Pancreas (tissue), 10 donors: ENCODE measurements around the gene TRAPPC2L. TPM values are rescaled to one million over a fixed set of nuclear protein-coding genes. Genes with fewer than 3 reads are reported as not detected.

Source experiments
- ATAC-seq, 4 donors: fragments of 200-7000 bp; cut with Tn5 transposase; one replicate each; pipeline versions ENCODE4 v1.8.0 to v1.9.1; 2020; ENCODE audit warnings: mild to moderate bottlenecking in 4 of 4, moderate library complexity in 4 of 4
- DNase-seq, 6 donors: peaks; one replicate each; pipeline ENCODE4 v3.0.0-alpha.2; 2020
- FAIRE-seq: peaks from 2 replicates; lab custom pipeline; 2012; peaks lifted over from hg19 to GRCh38; lab: Jason Lieb, UNC
- H3K27ac ChIP-seq, 4 donors: fragments of 200-600 bp; sonication (generic); 1 replicate in 3 of 4; 2 replicates in 1 of 4; pipeline versions ENCODE4 v1.5.0 to v1.8.0; 2020
- H3K27me3 ChIP-seq, 4 donors: fragments of 200-600 bp; one replicate each; pipeline ENCODE4 v1.8.0; 2021
- H3K36me3 ChIP-seq, 3 donors: fragments of 200-600 bp; sonication (generic) in 1 of 3; one replicate each; pipeline versions ENCODE4 v1.5.0 to v1.8.0; 2020 to 2021
- H3K4me1 ChIP-seq, 3 donors: fragments of 200-600 bp; one replicate each; pipeline ENCODE4 v1.8.0; 2021
- H3K4me3 ChIP-seq, 4 donors: fragments of 200-600 bp; sonication (generic) in 2 of 4; one replicate each; pipeline versions ENCODE4 v1.5.0 to v1.8.0; 2020 to 2021
- H3K9me3 ChIP-seq, 4 donors: fragments of 200-600 bp; one replicate each; pipeline ENCODE4 v1.8.0; 2021
- WGBS, 2 donors: extraction: QIAGEN DNeasy Blood & Tissue Kit; methylation state at CpG; one replicate each; pipeline ENCODE4 v1.1.7; 2013; 5-methylcytosine and 5-hydroxymethylcytosine counted together
- intact Hi-C, 3 donors: fragments of 100-400 bp; cut with DNase I; formaldehyde crosslinking; loops; one replicate each; pipeline versions ENCODE4 v1.11.1 to v1.14.2; 2022
- polyA plus RNA-seq, 2 donors: library from polyadenylated mRNA; stranded (reverse); fragments of 200-250 nt; gene quantifications; one replicate each; pipeline ENCODE4 v1.2.3, GENCODE V29; 2013
- total RNA-seq, 6 donors: library from RNA; stranded (reverse); fragmentation: NEBNext Ultra II Directional in 4 of 6; extraction: Animal tissue kit (Norgen Biotek cat#: 25700) in 4 of 6; gene quantifications; one replicate each; pipeline versions ENCODE4 v1.2.1 to v1.2.4, GENCODE V29; 2021 to 2023
- TF ChIP-seq, protein P1 (sequence below), 4 donors: fragments of 200-600 bp; sonication (generic) in 3 of 4; IDR thresholded peaks; one replicate each; pipeline versions ENCODE4 v1.5.0 to v1.8.0; 2021; ENCODE audit warnings: antibody characterized with exemption in 4 of 4
- donor health status: healthy with polysubstance abuse.
- donor health status: DM: no; HTN: no; CAD: no; lungs with moderate emphysema.
- donor health status: DM: no; HTN: no; CAD: no.
- donor health status: control.
- donor health status: control.
- donor health status: Bipolar disorder and iron deficiency.
- donor health status: DM: yes; HTN: yes; CAD: no.
- donor health status: DM: no; HTN: no; CAD: no.
- donor health status: DM: no; HTN: no; CAD: no.
- donor health status: DM: yes; HTN: yes; CAD: no.

The TRAPPC2L gene
- total and polyA plus RNA-seq, 8 donors = 16.0 to 55.2 (median 27.4) TPM

DNA sequence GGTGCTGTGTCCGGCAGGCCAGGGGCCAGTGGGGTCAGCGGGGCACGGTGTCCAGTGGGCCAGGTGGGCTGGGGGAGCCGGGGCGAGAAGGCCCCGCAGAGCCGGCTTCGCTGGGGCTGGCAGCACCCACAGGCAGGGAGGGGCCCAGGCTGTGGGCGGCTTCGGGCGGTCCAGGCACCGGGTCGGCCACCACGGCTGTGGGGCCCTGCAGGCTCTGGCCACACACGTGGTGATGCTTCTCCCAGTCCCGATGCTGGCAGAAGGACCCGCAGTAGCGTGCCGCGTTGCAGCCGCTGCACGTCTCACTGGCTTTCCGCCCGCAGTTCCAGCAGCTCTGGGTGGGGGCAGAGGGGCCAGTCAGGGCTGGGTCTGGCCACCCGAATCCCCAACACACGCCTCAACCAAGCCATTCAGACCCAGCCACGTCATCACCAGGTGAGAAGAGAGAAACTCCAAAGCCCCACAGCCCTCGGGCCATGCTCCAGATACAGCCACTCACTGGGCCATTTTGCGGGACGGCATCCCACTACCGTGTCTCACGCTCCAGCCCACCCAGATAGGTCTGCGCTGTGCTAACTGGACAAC lies 20.1 kb downstream of the TRAPPC2L start:
- TF ChIP-seq, protein P1, sequence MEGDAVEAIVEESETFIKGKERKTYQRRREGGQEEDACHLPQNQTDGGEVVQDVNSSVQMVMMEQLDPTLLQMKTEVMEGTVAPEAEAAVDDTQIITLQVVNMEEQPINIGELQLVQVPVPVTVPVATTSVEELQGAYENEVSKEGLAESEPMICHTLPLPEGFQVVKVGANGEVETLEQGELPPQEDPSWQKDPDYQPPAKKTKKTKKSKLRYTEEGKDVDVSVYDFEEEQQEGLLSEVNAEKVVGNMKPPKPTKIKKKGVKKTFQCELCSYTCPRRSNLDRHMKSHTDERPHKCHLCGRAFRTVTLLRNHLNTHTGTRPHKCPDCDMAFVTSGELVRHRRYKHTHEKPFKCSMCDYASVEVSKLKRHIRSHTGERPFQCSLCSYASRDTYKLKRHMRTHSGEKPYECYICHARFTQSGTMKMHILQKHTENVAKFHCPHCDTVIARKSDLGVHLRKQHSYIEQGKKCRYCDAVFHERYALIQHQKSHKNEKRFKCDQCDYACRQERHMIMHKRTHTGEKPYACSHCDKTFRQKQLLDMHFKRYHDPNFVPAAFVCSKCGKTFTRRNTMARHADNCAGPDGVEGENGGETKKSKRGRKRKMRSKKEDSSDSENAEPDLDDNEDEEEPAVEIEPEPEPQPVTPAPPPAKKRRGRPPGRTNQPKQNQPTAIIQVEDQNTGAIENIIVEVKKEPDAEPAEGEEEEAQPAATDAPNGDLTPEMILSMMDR (IDR thresholded peaks at IDR 0.05) = no peak
- 91 to 93% methylated on average over 32 to 33 of the region's 33 CpGs for WGBS, 2 donors
- Histone ChIP-seq H3K27me3 (no peaks in the 10 kb centered on the region), H3K27ac (no peak overlapping the region), H3K4me3 (no peak overlapping the region), H3K36me3 (no peaks in the 10 kb centered on the region), H3K9me3 (no peaks in the 10 kb centered on the region), H3K4me1 (no peaks in the 10 kb centered on the region)
- DNase-seq (no peak), ATAC-seq (no peak), FAIRE-seq (no peak)
- intact Hi-C loops = no loop called here

DNA sequence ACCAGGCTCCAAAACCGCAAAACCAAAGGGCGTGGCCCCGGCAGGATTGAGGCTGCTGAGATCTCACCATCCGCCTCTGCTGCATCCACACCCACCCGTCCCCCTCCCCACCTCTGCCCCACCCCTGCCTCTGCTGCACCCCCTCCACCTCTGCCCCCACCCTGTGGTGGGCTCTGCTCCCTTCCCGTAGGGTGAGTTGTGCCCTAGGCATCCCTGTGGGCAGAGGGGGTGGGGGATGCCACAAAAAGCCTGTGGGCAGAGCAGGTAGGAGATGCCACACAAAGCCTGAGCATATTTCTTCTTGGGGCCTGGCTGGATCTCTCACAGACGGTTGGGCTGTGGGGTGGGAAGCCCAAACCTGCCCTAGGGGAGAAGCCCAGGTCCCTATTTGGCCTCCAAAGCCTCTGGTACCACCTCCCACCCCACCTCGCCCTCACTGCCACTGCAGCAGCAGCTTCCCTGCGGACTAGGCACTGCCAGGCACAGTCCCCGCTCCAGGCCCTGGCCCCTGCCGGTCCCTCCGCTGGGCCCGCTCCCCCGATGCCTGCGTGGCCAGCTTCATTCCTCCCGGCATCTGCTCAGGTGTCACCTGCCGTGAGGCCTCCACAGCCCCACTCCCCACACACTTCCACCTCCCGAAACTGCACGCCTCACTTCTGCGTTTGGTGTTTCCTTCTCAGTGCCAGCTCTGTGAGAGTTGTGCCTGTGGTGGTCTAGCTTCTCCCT lies 20.8 kb downstream of the TRAPPC2L start:
- Histone ChIP-seq H3K27ac (no peak overlapping the region), H3K4me1 (no peaks in the 10 kb centered on the region), H3K9me3 (no peaks in the 10 kb centered on the region), H3K4me3 (no peak overlapping the region), H3K27me3 (no peaks in the 10 kb centered on the region), H3K36me3 (peaks cover 0 to 3% (median 0%) of the 10 kb centered on the region in 3 donors)
- ATAC-seq (no peak), DNase-seq (no peak), FAIRE-seq (no peak)
- TF ChIP-seq, protein P1 (IDR thresholded peaks at IDR 0.05) = no peak
- intact Hi-C loops = no loop called here
- WGBS, 2 donors = 88 to 90% methylated on average over 20 of the region's 20 CpGs

DNA sequence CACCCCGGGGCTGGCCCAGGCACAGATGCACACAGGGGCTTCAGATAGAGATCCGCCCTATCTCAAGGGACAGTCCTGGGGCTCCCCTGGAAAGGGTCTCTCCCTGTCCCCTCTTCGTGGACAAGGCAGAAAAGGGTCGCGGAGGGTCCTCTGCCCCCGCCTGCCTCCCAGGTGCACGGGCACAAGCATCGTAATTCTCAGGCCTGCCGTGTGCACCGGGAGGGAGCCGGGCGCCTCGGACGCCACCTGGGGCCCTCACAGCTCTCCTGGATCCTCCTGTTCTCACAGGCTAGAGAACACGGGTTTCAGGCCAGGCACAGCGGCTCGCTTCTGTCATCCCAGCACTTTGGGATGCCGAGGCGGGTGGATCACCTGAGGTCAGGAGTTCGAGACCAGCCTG lies 21.4 kb downstream of the TRAPPC2L start:
- peaks cover 0 to 9% (median 0%) of the 10 kb centered on the region in 3 donors for H3K36me3 ChIP-seq
- TF ChIP-seq, protein P1 (IDR thresholded peaks at IDR 0.05) = no peak
- H3K9me3 ChIP-seq = no peaks in the 10 kb centered on the region
- H3K27ac ChIP-seq = no peak overlapping the region
- no peak overlapping the region for H3K4me3 ChIP-seq
- intact Hi-C loops = no loop called here
- H3K4me1 ChIP-seq = no peaks in the 10 kb centered on the region
- no peaks in the 10 kb centered on the region for H3K27me3 ChIP-seq
- FAIRE-seq (no peak), DNase-seq (no peak), ATAC-seq (no peak)
- 94 to 97% methylated on average over 19 to 20 of the region's 20 CpGs for WGBS, 2 donors

DNA sequence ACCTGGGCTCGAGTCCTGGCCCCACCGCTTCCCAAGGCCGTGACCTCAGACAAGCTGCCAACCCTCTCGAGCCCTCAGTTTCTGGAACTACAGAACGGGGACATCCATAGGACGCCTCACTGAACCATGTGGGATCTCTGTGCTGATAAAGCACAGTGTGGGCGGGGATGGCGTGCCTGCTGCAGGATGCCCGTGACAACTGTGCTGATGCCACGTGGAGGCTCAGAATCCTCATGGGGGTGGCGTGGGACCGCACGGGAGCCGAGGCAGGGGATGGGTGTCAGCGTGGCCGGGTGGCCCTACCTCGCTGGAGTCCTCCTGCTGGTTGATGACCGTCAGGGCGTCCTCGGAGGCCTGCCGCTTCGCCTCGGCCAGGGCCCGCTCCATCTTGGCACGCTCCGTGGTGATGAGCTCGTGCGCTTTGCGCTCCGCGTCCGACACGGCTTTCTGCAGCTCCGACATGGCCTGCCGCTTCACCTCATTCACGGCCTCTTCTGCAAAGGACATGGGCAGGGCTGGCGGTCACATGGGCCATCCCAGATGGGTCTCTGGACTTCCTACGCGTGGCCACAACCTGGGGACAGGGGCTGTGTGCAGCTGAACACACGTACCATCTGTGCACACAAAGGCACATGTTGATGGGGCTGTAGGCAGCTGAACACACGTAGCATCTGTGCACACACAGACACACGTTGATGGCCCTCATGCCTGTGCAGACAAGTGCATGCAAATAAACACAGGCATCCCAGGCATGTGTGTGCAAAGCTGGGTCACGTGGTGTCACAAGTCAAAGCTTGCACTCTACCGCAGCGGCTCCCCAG lies 22.2 kb downstream of the TRAPPC2L start:
- Histone ChIP-seq H3K4me3 (no peak overlapping the region), H3K4me1 (no peaks in the 10 kb centered on the region), H3K27ac (no peak overlapping the region), H3K9me3 (no peaks in the 10 kb centered on the region), H3K36me3 (peaks cover 0 to 16% (median 0%) of the 10 kb centered on the region in 3 donors), H3K27me3 (no peaks in the 10 kb centered on the region)
- FAIRE-seq (no peak), DNase-seq (no peak), ATAC-seq (no peak)
- intact Hi-C loops = no loop called here
- TF ChIP-seq, protein P1 (IDR thresholded peaks at IDR 0.05) = no peak
- 90 to 91% methylated on average over 45 of the region's 45 CpGs for WGBS, 2 donors
